GM18868 (cell line): Measurements from ENCODE around the gene MEAF6.
A peak's percentile ranks its signal among the peaks of the same experiment; 100 is the strongest.

Experiments used
- ATAC-seq: cut with Tn5 transposase; IDR thresholded peaks from one replicate; pipeline ENCODE4 v1.9.1; 2021; ENCODE audit warnings: mild to moderate bottlenecking, moderate library complexity; ENCODE audit not compliant: unreplicated experiment

Gene MEAF6

GRCh38 chr1:37474697-37475379, 39.7 kb downstream of the MEAF6 start:
- no peak for ATAC-seq

- peak; percentile 59 for ATAC-seq
These were observed 40.4 kb downstream of the MEAF6 start, which contains the start of gene ZC3H12A for GRCh38 chr1:37474046-37474696. Gene ZC3H12A, plus strand, starts transcription at chr1:37474580. Its CDS starts 917 bp downstream, at chr1:37475497.

- no peak for ATAC-seq
These were observed 41.0 kb downstream of the MEAF6 start for GRCh38 chr1:37473431-37474045.

GRCh38 chr1:37472994-37473393, 41.6 kb downstream of the MEAF6 start:
- no peak for ATAC-seq

- no peak for ATAC-seq
These were observed 42.3 kb downstream of the MEAF6 start for GRCh38 chr1:37472281-37472680.

- no peak for ATAC-seq
These were observed 43.0 kb downstream of the MEAF6 start for GRCh38 chr1:37471345-37472231.

GRCh38 chr1:37469386-37469785, 45.2 kb downstream of the MEAF6 start:
- no peak for ATAC-seq

GRCh38 chr1:37468037-37468436, 46.5 kb downstream of the MEAF6 start:
- no peak for ATAC-seq

- no peak for ATAC-seq
These were observed 48.7 kb downstream of the MEAF6 start for GRCh38 chr1:37465593-37466517.

GRCh38 chr1:37464443-37464842, 50.1 kb downstream of the MEAF6 start:
- ATAC-seq = no peak

- no peak for ATAC-seq
These were observed 52.7 kb downstream of the MEAF6 start for GRCh38 chr1:37461698-37462436.

- no peak for ATAC-seq
These were observed 56.0 kb downstream of the MEAF6 start for GRCh38 chr1:37458551-37458950.

GRCh38 chr1:37456614-37457013, 58.0 kb downstream of the MEAF6 start:
- no peak for ATAC-seq

GRCh38 chr1:37455516-37455915, 59.0 kb downstream of the MEAF6 start:
- no peak for ATAC-seq

GRCh38 chr1:37453647-37454046, 60.9 kb downstream of the MEAF6 start:
- no peak for ATAC-seq

- ATAC-seq = no peak
These were observed 62.1 kb downstream of the MEAF6 start for GRCh38 chr1:37452416-37452815.

- no peak for ATAC-seq
These were observed 64.6 kb downstream of the MEAF6 start for GRCh38 chr1:37449936-37450335.

GRCh38 chr1:37448691-37449417, 65.7 kb downstream of the MEAF6 start:
- no peak for ATAC-seq

- no peak for ATAC-seq
These were observed 66.4 kb downstream of the MEAF6 start for GRCh38 chr1:37448185-37448584.
